ENCODE data around the gene FKTN. TPM values are rescaled to one million over a fixed set of nuclear protein-coding genes. Genes with fewer than 3 reads are reported as not detected.

The FKTN gene
- total and polyA plus RNA-seq, 2 donors (not counting 1 experiment from before 2014, with no cell fraction given) = 5.3 to 16.2 TPM

- intact Hi-C loops (cut with micrococcal nuclease) = no loop called here
- Histone ChIP-seq H3K9ac (ENCODE audit: low read length) (no peak overlapping the region), H3K9me3 (ENCODE audit: control extremely low read depth in 1 of 3, control insufficient read depth in 2 of 3, insufficient read depth in 1 of 3, low read length in 2 of 3) (no peaks in the 10 kb centered on the region), H3K79me2 (ENCODE audit: control insufficient read depth, insufficient read depth, low read length) (no peaks in the 10 kb centered on the region), H3K36me3 (replicated peaks in 1 of 2; ENCODE audit: control extremely low read depth in 1 of 2, control insufficient read depth in 1 of 2, extremely low read depth in 1 of 2, insufficient read depth in 2 of 2, low read length in 1 of 2) (no peaks in the 10 kb centered on the region), H3K27me3 (replicated peaks in 1 of 4; ENCODE audit: control extremely low read depth in 1 of 4, control insufficient read depth in 3 of 4, insufficient read depth in 4 of 4, low read length in 3 of 4) (no peaks in the 10 kb centered on the region), H4K20me1 (ENCODE audit: control insufficient read depth, insufficient read depth, low read length, poor library complexity, severe bottlenecking) (no peaks in the 10 kb centered on the region), H3K4me3 (ENCODE audit: control extremely low read depth in 1 of 5, extremely low read depth in 1 of 5, insufficient read depth in 1 of 5, low read depth in 2 of 5, low read length in 4 of 5) (no peak overlapping the region), H3K4me2 (replicated peaks; ENCODE audit: low read depth, low read length, poor library complexity, severe bottlenecking) (no peak overlapping the region), H2AFZ (ENCODE audit: insufficient read depth, low read depth, low read length, poor library complexity, severe bottlenecking) (no peak overlapping the region), H3K4me1 (ENCODE audit: control insufficient read depth in 2 of 2, insufficient read depth in 2 of 2, low read length in 2 of 2) (no peaks in the 10 kb centered on the region), H3K27ac (ENCODE audit: low read length in 2 of 2) (no peak overlapping the region)
- Mint-ChIP-seq H3K27me3 (no peaks in the 10 kb centered on the region), H3K4me3 (no peak overlapping the region), H3K9me3 (ENCODE audit: insufficient read depth) (no peaks in the 10 kb centered on the region), H3K27ac (no peak overlapping the region), H3K4me1 (no peaks in the 10 kb centered on the region)
- ChIA-PET POLR2A (no interaction called here), CTCF (interaction anchor here (0.6 kb wide), 1 partner anchor 1439 kb away, joined by 3 read pairs; no protein-coding TSS in a partner anchor)
- no peak for ATAC-seq (ENCODE audit: low read depth)
- no peak for DNase-seq
- TF ChIP-seq, protein P1, sequence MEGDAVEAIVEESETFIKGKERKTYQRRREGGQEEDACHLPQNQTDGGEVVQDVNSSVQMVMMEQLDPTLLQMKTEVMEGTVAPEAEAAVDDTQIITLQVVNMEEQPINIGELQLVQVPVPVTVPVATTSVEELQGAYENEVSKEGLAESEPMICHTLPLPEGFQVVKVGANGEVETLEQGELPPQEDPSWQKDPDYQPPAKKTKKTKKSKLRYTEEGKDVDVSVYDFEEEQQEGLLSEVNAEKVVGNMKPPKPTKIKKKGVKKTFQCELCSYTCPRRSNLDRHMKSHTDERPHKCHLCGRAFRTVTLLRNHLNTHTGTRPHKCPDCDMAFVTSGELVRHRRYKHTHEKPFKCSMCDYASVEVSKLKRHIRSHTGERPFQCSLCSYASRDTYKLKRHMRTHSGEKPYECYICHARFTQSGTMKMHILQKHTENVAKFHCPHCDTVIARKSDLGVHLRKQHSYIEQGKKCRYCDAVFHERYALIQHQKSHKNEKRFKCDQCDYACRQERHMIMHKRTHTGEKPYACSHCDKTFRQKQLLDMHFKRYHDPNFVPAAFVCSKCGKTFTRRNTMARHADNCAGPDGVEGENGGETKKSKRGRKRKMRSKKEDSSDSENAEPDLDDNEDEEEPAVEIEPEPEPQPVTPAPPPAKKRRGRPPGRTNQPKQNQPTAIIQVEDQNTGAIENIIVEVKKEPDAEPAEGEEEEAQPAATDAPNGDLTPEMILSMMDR (IDR thresholded peaks at IDR 0.05) = no peak
- TF ChIP-seq EZH2 (IDR thresholded peaks at IDR 0.05; ENCODE audit: borderline replicate concordance, insufficient read depth, low read depth, low read length, poor library complexity, severe bottlenecking) = no peak
- no CpG with 5 or more reads among the region's 3 CpGs for WGBS (ENCODE audit: insufficient coverage)
Measured at GRCh38 chr9:105535920-105536668, 21.8 kb upstream of the FKTN start.

DNA sequence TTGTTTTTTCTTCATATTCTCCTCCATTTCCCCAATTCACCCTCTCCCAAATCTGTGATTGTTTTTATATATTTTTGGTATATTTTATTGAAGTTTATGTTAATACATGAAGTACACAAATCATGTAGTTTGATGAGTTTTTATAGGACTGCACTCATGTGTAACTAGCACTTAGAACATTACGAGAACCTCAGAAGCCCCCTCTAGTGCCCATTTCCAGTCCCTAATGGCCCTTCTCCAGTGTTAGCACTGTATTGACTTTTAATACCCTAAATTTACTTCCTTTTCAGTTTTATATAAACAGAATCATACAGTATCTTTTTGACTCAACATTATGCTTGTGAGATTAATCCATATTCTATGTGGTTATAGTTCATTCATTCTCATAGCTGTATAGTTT lies 18.5 kb upstream of the FKTN start:
- no peaks in the 10 kb centered on the region for H3K9me3 Mint-ChIP-seq (ENCODE audit: insufficient read depth)
- H2AFZ ChIP-seq (ENCODE audit: insufficient read depth, low read depth, low read length, poor library complexity, severe bottlenecking) = no peak overlapping the region
- H3K9ac ChIP-seq (ENCODE audit: low read length) = no peak overlapping the region
- H4K20me1 ChIP-seq (ENCODE audit: control insufficient read depth, insufficient read depth, low read length, poor library complexity, severe bottlenecking) = no peaks in the 10 kb centered on the region
- no peaks in the 10 kb centered on the region for H3K36me3 ChIP-seq (replicated peaks in 1 of 2; ENCODE audit: control extremely low read depth in 1 of 2, control insufficient read depth in 1 of 2, extremely low read depth in 1 of 2, insufficient read depth in 2 of 2, low read length in 1 of 2)
- no peak overlapping the region for H3K4me3 Mint-ChIP-seq
- H3K79me2 ChIP-seq (ENCODE audit: control insufficient read depth, insufficient read depth, low read length) = no peaks in the 10 kb centered on the region
- peaks cover 9% of the 10 kb centered on the region for H3K4me1 Mint-ChIP-seq
- no peaks in the 10 kb centered on the region for H3K27me3 Mint-ChIP-seq
- ATAC-seq (ENCODE audit: low read depth) (no peak), DNase-seq (no peak)
- no peaks in the 10 kb centered on the region for H3K9me3 ChIP-seq (ENCODE audit: control extremely low read depth in 1 of 3, control insufficient read depth in 2 of 3, insufficient read depth in 1 of 3, low read length in 2 of 3)
- WGBS (ENCODE audit: insufficient coverage) = no CpG with 5 or more reads among the region's 1 CpG
- CTCF ChIA-PET = interaction anchor here (0.6 kb wide), 1 partner anchor 291 kb away, joined by 3 read pairs; no protein-coding TSS in a partner anchor
- no peak for TF ChIP-seq EZH2 (IDR thresholded peaks at IDR 0.05; ENCODE audit: borderline replicate concordance, insufficient read depth, low read depth, low read length, poor library complexity, severe bottlenecking)
- TF ChIP-seq, protein P1 (IDR thresholded peaks at IDR 0.05) = no peak
- no peak overlapping the region for H3K27ac Mint-ChIP-seq
- H3K4me1 ChIP-seq (ENCODE audit: control insufficient read depth in 2 of 2, insufficient read depth in 2 of 2, low read length in 2 of 2) = peaks cover 0 to 3% of the 10 kb centered on the region in 2 donors
- no peaks in the 10 kb centered on the region for H3K27me3 ChIP-seq (replicated peaks in 1 of 4; ENCODE audit: control extremely low read depth in 1 of 4, control insufficient read depth in 3 of 4, insufficient read depth in 4 of 4, low read length in 3 of 4)
- no peak overlapping the region for H3K4me3 ChIP-seq (ENCODE audit: control extremely low read depth in 1 of 5, extremely low read depth in 1 of 5, insufficient read depth in 1 of 5, low read depth in 2 of 5, low read length in 4 of 5)
- no peak overlapping the region for H3K27ac ChIP-seq (ENCODE audit: low read length in 2 of 2)
- intact Hi-C loops (cut with micrococcal nuclease) = no loop called here
- no peak overlapping the region for H3K4me2 ChIP-seq (replicated peaks; ENCODE audit: low read depth, low read length, poor library complexity, severe bottlenecking)
- POLR2A ChIA-PET = no interaction called here
